ENCODE measurements around the gene SLC35B3. TPM values are rescaled to one million over a fixed set of nuclear protein-coding genes. Genes with fewer than 3 reads are reported as not detected.

Gene SLC35B3
- total and polyA plus RNA-seq, 12 donors: 8.2 to 19.8 (median 13.1) TPM

- Histone ChIP-seq H3K4me3 (no peak overlapping the region), H3K4me1 (replicated peaks in 1 of 2) (no peaks in the 10 kb centered on the region), H3K27me3 (no peaks in the 10 kb centered on the region), H3K27ac (no peak overlapping the region), H3K36me3 (replicated peaks in 1 of 2) (no peaks in the 10 kb centered on the region), H3K9me3 (replicated peaks in 1 of 3) (no peaks in the 10 kb centered on the region)
- 60 to 100% (median 75%) methylated on average over 1 of the region's 1 CpG for WGBS, 4 donors
- intact Hi-C loops (cut with DNase I): no loop called here
- TF ChIP-seq POLR2A (IDR thresholded peaks at IDR 0.05) (no peak), CTCF (IDR thresholded peaks at IDR 0.05) (no peak)
- DNase-seq: no peak
Observed at GRCh38 chr6:8476656-8477055, 41.3 kb upstream of the SLC35B3 start.

GRCh38 chr6:8468552-8469356 lies 33.4 kb upstream of the SLC35B3 start:
- Histone ChIP-seq H3K27me3 (no peaks in the 10 kb centered on the region), H3K36me3 (replicated peaks in 1 of 2) (no peaks in the 10 kb centered on the region), H3K4me1 (replicated peaks in 1 of 2) (no peaks in the 10 kb centered on the region), H3K27ac (no peak overlapping the region), H3K9me3 (replicated peaks in 1 of 3) (no peaks in the 10 kb centered on the region), H3K4me3 (no peak overlapping the region)
- 69 to 76% (median 71%) methylated on average over 6 of the region's 6 CpGs for WGBS, 4 donors
- DNase-seq: no peak
- TF ChIP-seq CTCF (IDR thresholded peaks at IDR 0.05): no peak
- no peak for TF ChIP-seq POLR2A (IDR thresholded peaks at IDR 0.05)
- intact Hi-C loops (cut with DNase I): no loop called here

- DNase-seq: no peak
- intact Hi-C loops (cut with DNase I): no loop called here
- Histone ChIP-seq H3K27me3 (no peaks in the 10 kb centered on the region), H3K4me1 (replicated peaks in 1 of 2) (no peaks in the 10 kb centered on the region), H3K9me3 (replicated peaks in 1 of 3) (no peaks in the 10 kb centered on the region), H3K4me3 (no peak overlapping the region), H3K36me3 (replicated peaks in 1 of 2) (no peaks in the 10 kb centered on the region), H3K27ac (no peak overlapping the region)
- TF ChIP-seq POLR2A (IDR thresholded peaks at IDR 0.05) (no peak), CTCF (IDR thresholded peaks at IDR 0.05) (no peak)
- 33 to 72% (median 62%) methylated on average over 1 of the region's 1 CpG for WGBS, 4 donors
Observed at GRCh38 chr6:8462694-8463093, 27.3 kb upstream of the SLC35B3 start.

- no peak for DNase-seq
- H3K9me3 ChIP-seq (replicated peaks in 1 of 3): no peaks in the 10 kb centered on the region
- H3K27ac ChIP-seq: no peak overlapping the region
- no peaks in the 10 kb centered on the region for H3K4me1 ChIP-seq (replicated peaks in 1 of 2)
- WGBS, 4 donors: 90 to 94% (median 92%) methylated on average over 3 of the region's 3 CpGs
- H3K27me3 ChIP-seq: no peaks in the 10 kb centered on the region
- no peak for TF ChIP-seq CTCF (IDR thresholded peaks at IDR 0.05)
- no peak for TF ChIP-seq POLR2A (IDR thresholded peaks at IDR 0.05)
- H3K4me3 ChIP-seq: no peak overlapping the region
- no peaks in the 10 kb centered on the region for H3K36me3 ChIP-seq (replicated peaks in 1 of 2)
- intact Hi-C loops (cut with DNase I): no loop called here
Observed at GRCh38 chr6:8462169-8462568, 26.8 kb upstream of the SLC35B3 start.

Measured in adrenal gland (tissue), 12 donors.